Measurements from ENCODE around the gene CCDC90B. TPM values are rescaled to one million over a fixed set of nuclear protein-coding genes. Genes with fewer than 3 reads are reported as not detected.

CCDC90B gene
- total and polyA plus RNA-seq, 4 donors = 79.8 to 147 (median 97.8) TPM

DNA sequence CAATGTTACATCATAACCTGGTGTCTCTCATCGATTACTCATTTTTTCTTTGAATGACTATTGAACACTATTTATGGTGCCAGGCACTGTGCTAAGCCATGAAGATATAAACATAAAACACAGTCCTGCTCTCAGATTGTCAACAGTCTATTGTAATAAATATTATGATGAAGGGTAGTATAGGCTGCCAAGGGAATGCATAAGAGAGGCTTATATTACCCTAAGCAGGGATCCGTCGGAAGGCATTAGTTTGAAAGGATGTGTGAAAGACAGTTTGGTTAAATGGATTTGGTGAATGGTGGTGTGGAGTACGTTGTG, 7.2 kb upstream of the CCDC90B start:
- Histone ChIP-seq H3K36me3 (ENCODE audit: control insufficient read depth, insufficient read depth, low read length) (no peaks in the 10 kb centered on the region), H3K27me3 (ENCODE audit: control insufficient read depth, insufficient read depth, low read length) (no peaks in the 10 kb centered on the region), H3K4me1 (ENCODE audit: control insufficient read depth, insufficient read depth, low read length) (no peaks in the 10 kb centered on the region), H3K4me3 (ENCODE audit: low read depth, low read length) (no peak overlapping the region), H3K9me3 (ENCODE audit: control insufficient read depth, insufficient read depth, low read length) (no peaks in the 10 kb centered on the region), H3K27ac (ENCODE audit: low read depth, low read length) (no peak overlapping the region)
- 68% methylated on average over 3 of the region's 4 CpGs for WGBS (ENCODE audit: insufficient coverage)
- no peak for DNase-seq (ENCODE audit: low read depth in 4 of 6, low spot score in 6 of 6)

DNA sequence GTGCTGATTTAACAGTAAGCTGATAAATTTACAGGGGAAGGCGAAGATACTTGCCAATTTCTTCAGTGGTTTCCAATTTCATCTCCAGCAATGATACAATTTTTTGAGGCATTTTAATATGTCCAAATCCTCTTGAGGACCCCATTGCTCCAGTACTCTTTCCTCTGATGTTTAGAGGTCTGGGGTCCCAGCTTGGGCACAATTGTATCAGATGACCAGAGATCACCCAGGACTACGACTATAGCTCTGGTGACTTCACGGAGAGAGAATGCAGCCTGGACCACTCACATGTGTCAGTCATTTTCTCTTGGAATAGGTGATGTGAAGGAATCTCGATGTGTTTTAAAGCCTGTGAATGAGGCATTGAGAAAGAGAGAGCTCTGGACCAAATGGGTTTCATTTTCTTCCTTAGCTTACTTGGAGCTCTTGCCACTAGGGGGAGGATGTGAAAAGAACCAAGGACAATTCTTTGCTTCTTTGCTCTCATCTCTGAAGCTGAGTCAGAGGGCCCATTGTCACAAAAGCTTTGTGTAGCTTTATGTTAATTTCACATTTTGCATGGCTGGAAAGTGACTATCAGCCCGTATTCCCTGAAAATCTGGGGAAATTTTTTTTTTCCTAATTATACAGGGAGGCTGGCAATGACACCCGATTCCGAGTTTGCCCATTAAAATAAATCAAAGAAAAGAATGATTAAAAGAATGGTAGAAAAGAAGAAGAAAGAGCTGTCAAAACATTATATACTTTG, 6.7 kb upstream of the CCDC90B start:
- no peak overlapping the region for H3K27ac ChIP-seq (ENCODE audit: low read depth, low read length)
- WGBS (ENCODE audit: insufficient coverage) = 20% methylated on average over 2 of the region's 7 CpGs
- DNase-seq (ENCODE audit: low read depth in 4 of 6, low spot score in 6 of 6) = peak in 5 of 6 donors; percentile 69 to 96 (median 75)
- no peaks in the 10 kb centered on the region for H3K4me1 ChIP-seq (ENCODE audit: control insufficient read depth, insufficient read depth, low read length)
- no peaks in the 10 kb centered on the region for H3K36me3 ChIP-seq (ENCODE audit: control insufficient read depth, insufficient read depth, low read length)
- no peak overlapping the region for H3K4me3 ChIP-seq (ENCODE audit: low read depth, low read length)
- H3K9me3 ChIP-seq (ENCODE audit: control insufficient read depth, insufficient read depth, low read length) = no peaks in the 10 kb centered on the region
- H3K27me3 ChIP-seq (ENCODE audit: control insufficient read depth, insufficient read depth, low read length) = no peaks in the 10 kb centered on the region

- DNase-seq (ENCODE audit: low read depth in 4 of 6, low spot score in 6 of 6) = no peak
- Histone ChIP-seq H3K4me1 (ENCODE audit: control insufficient read depth, insufficient read depth, low read length) (peaks cover 5% of the 10 kb centered on the region), H3K27me3 (ENCODE audit: control insufficient read depth, insufficient read depth, low read length) (no peaks in the 10 kb centered on the region), H3K27ac (ENCODE audit: low read depth, low read length) (no peak overlapping the region), H3K4me3 (ENCODE audit: low read depth, low read length) (no peak overlapping the region), H3K9me3 (ENCODE audit: control insufficient read depth, insufficient read depth, low read length) (no peaks in the 10 kb centered on the region), H3K36me3 (ENCODE audit: control insufficient read depth, insufficient read depth, low read length) (peaks cover 3% of the 10 kb centered on the region)
- 100% methylated on average over 3 of the region's 6 CpGs for WGBS (ENCODE audit: insufficient coverage)
Measured at GRCh38 chr11:83287631-83288030, 1.5 kb upstream of the CCDC90B start.

DNA sequence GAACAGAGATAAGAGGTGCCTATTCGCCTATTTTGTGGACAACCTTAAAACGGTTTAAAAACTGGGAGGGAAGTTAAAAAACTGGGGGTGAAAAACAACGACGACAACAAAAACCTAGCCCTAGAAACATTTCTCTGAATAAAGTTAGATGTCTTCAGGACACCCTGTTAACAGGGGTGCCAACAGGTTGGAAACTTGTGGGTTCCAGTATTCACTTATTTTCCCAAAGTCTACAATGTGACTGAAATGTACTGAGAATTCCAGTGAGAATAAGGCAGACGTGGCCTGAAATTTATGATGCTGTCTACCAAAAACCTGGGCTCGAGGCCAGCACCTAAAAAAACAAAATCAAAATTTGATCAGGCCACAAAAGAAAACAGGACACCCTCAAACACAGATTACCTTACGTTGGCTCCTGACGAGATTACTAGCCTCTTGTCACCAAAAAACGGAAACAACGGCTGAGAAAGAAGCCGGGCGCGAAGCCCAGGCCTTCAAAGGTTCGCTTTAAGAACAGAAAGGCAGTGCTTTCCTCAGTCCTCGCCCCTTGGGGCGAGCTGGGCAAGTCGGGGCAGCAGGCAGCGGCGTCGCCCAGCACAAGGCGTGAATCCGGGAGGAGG, 906 bp downstream of the CCDC90B start:
- WGBS (ENCODE audit: insufficient coverage) = 0% methylated on average over 17 of the region's 22 CpGs
- no peak for DNase-seq (ENCODE audit: low read depth in 4 of 6, low spot score in 6 of 6)
- peaks cover 3% of the 10 kb centered on the region for H3K36me3 ChIP-seq (ENCODE audit: control insufficient read depth, insufficient read depth, low read length)

DNA sequence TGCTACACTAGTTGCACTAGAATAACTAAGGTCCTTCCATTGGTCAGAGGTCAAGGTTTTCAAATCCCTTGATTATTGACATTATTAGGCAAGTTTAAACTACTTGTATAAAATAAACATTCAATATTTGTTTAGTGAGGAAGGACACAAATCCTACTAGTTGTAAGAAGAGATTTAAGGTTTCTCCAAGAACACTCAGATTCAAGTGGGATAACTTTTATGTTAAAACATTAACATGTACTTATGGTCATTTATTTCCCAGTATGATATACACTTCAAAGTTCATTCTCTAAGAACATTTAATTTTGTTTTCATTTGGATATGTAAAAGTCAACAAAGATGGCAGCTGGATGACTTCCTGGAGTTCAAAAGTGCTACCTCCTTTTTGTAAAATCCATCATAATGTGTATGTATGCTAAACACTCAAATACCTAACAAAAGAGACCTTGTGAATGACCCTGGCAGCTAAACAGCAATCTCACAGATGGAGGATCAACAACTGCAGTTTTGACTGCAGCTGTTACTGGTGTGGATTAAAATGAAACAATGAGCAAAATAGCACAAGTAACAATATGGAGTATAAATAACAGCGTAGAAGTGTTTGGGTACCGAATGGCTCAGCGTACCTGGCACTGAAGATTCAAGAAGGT, 1.5 kb downstream of the CCDC90B start:
- H3K36me3 ChIP-seq (ENCODE audit: control insufficient read depth, insufficient read depth, low read length) = peaks cover 3% of the 10 kb centered on the region
- peak overlapping the region; percentile 96 for H3K4me3 ChIP-seq (ENCODE audit: low read depth, low read length)
- H3K27ac ChIP-seq (ENCODE audit: low read depth, low read length) = peak overlapping the region; percentile 99
- no peaks in the 10 kb centered on the region for H3K9me3 ChIP-seq (ENCODE audit: control insufficient read depth, insufficient read depth, low read length)
- H3K27me3 ChIP-seq (ENCODE audit: control insufficient read depth, insufficient read depth, low read length) = no peaks in the 10 kb centered on the region
- peaks cover 5% of the 10 kb centered on the region for H3K4me1 ChIP-seq (ENCODE audit: control insufficient read depth, insufficient read depth, low read length)
- peak in 2 of 6 donors; percentile 21 to 28 for DNase-seq (ENCODE audit: low read depth in 4 of 6, low spot score in 6 of 6)
- WGBS (ENCODE audit: insufficient coverage) = 31% methylated on average over 3 of the region's 3 CpGs

More for the DNA sequence above, 906 bp downstream of the CCDC90B start:
- H3K4me3 ChIP-seq (ENCODE audit: low read depth, low read length) = peak overlapping the region; percentile 96
- H3K27ac ChIP-seq (ENCODE audit: low read depth, low read length) = peak overlapping the region; percentile 99
- peaks cover 5% of the 10 kb centered on the region for H3K4me1 ChIP-seq (ENCODE audit: control insufficient read depth, insufficient read depth, low read length)
- H3K27me3 ChIP-seq (ENCODE audit: control insufficient read depth, insufficient read depth, low read length) = no peaks in the 10 kb centered on the region
- H3K9me3 ChIP-seq (ENCODE audit: control insufficient read depth, insufficient read depth, low read length) = no peaks in the 10 kb centered on the region

DNA sequence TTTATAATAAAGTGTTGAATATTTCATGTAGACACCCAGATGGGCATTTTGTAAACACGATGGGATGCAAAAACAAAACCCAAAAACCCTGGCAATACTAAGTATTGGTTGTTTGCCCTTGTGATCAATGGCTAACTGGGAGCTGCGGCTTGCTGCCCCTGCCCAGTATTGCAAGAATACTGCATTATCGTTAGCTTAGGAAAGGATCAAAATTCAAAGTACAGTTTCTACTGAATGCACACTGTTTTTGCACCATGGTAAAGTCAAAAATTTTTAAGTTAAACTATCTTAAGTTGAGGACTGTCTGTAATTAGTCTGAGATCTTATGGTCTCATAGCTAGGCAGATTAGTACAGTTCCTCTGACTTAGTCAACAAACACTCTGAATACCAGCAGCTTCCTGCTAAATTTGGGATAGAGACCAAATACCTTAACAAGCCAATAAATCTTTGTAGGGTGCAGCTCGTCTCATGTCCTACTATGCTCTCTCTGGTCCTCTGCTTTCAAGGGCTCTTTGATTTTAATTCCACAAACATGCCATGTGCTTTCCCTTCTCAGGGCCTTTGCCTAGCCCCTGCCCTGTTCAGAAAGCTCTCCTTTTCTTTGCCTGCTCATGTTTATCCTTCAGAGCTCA, 4.0 kb downstream of the CCDC90B start:
- DNase-seq (ENCODE audit: low read depth in 4 of 6, low spot score in 6 of 6) = no peak
- H3K4me1 ChIP-seq (ENCODE audit: control insufficient read depth, insufficient read depth, low read length) = peaks cover 5% of the 10 kb centered on the region
- H3K27me3 ChIP-seq (ENCODE audit: control insufficient read depth, insufficient read depth, low read length) = no peaks in the 10 kb centered on the region
- 57% methylated on average over 2 of the region's 4 CpGs for WGBS (ENCODE audit: insufficient coverage)
- peaks cover 8% of the 10 kb centered on the region for H3K36me3 ChIP-seq (ENCODE audit: control insufficient read depth, insufficient read depth, low read length)
- no peak overlapping the region for H3K27ac ChIP-seq (ENCODE audit: low read depth, low read length)
- no peaks in the 10 kb centered on the region for H3K9me3 ChIP-seq (ENCODE audit: control insufficient read depth, insufficient read depth, low read length)
- no peak overlapping the region for H3K4me3 ChIP-seq (ENCODE audit: low read depth, low read length)

- Histone ChIP-seq H3K4me3 (ENCODE audit: low read depth, low read length) (no peak overlapping the region), H3K27me3 (ENCODE audit: control insufficient read depth, insufficient read depth, low read length) (no peaks in the 10 kb centered on the region), H3K9me3 (ENCODE audit: control insufficient read depth, insufficient read depth, low read length) (no peaks in the 10 kb centered on the region), H3K4me1 (ENCODE audit: control insufficient read depth, insufficient read depth, low read length) (peaks cover 5% of the 10 kb centered on the region), H3K27ac (ENCODE audit: low read depth, low read length) (no peak overlapping the region), H3K36me3 (ENCODE audit: control insufficient read depth, insufficient read depth, low read length) (peaks cover 14% of the 10 kb centered on the region)
- no peak for DNase-seq (ENCODE audit: low read depth in 4 of 6, low spot score in 6 of 6)
- WGBS (ENCODE audit: insufficient coverage) = no CpG with 5 or more reads among the region's 1 CpG
Measured at GRCh38 chr11:83280256-83280655, 5.9 kb downstream of the CCDC90B start.

DNA sequence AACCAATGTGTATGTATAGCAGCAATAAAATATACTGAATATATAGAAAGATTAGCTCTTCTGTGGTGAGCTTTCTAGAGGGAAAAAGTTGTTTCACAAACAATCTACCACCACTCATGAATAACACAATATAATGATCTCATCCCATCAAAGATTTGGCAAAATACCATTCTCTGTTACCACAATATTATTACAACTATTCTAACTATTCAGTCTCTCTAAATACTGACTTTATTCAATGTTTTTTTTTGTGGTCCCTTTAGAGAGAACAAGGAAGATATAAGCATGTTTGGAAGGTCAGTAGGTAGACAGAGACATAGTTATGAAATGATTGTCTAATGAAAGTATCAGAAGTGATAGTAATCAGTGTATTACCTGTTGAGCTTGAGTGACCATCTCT, 7.8 kb downstream of the CCDC90B start:
- Histone ChIP-seq H3K36me3 (ENCODE audit: control insufficient read depth, insufficient read depth, low read length) (peaks cover 10% of the 10 kb centered on the region), H3K27me3 (ENCODE audit: control insufficient read depth, insufficient read depth, low read length) (no peaks in the 10 kb centered on the region), H3K4me3 (ENCODE audit: low read depth, low read length) (no peak overlapping the region)

GRCh38 chr11:83275888-83276641, 10.1 kb downstream of the CCDC90B start:
- H3K9me3 ChIP-seq (ENCODE audit: control insufficient read depth, insufficient read depth, low read length) = no peaks in the 10 kb centered on the region
- 100% methylated on average over 2 of the region's 8 CpGs for WGBS (ENCODE audit: insufficient coverage)
- H3K4me1 ChIP-seq (ENCODE audit: control insufficient read depth, insufficient read depth, low read length) = no peaks in the 10 kb centered on the region
- no peaks in the 10 kb centered on the region for H3K27me3 ChIP-seq (ENCODE audit: control insufficient read depth, insufficient read depth, low read length)
- H3K4me3 ChIP-seq (ENCODE audit: low read depth, low read length) = no peak overlapping the region
- H3K27ac ChIP-seq (ENCODE audit: low read depth, low read length) = no peak overlapping the region
- peaks cover 10% of the 10 kb centered on the region for H3K36me3 ChIP-seq (ENCODE audit: control insufficient read depth, insufficient read depth, low read length)
- DNase-seq (ENCODE audit: low read depth in 4 of 6, low spot score in 6 of 6) = no peak

More for the DNA sequence above, 7.8 kb downstream of the CCDC90B start:
- no peak for DNase-seq (ENCODE audit: low read depth in 4 of 6, low spot score in 6 of 6)
- H3K4me1 ChIP-seq (ENCODE audit: control insufficient read depth, insufficient read depth, low read length) = no peaks in the 10 kb centered on the region
- H3K27ac ChIP-seq (ENCODE audit: low read depth, low read length) = no peak overlapping the region
- H3K9me3 ChIP-seq (ENCODE audit: control insufficient read depth, insufficient read depth, low read length) = no peaks in the 10 kb centered on the region

Data from spinal cord (tissue), 10 donors.